GM18870 (cell line): ENCODE data around the gene FMNL1.

Experiments
- ATAC-seq: cut with Tn5 transposase; IDR thresholded peaks from one replicate; pipeline ENCODE4 v1.9.1; 2021; ENCODE audit warnings: moderate library complexity; ENCODE audit not compliant: unreplicated experiment

FMNL1 gene

DNA sequence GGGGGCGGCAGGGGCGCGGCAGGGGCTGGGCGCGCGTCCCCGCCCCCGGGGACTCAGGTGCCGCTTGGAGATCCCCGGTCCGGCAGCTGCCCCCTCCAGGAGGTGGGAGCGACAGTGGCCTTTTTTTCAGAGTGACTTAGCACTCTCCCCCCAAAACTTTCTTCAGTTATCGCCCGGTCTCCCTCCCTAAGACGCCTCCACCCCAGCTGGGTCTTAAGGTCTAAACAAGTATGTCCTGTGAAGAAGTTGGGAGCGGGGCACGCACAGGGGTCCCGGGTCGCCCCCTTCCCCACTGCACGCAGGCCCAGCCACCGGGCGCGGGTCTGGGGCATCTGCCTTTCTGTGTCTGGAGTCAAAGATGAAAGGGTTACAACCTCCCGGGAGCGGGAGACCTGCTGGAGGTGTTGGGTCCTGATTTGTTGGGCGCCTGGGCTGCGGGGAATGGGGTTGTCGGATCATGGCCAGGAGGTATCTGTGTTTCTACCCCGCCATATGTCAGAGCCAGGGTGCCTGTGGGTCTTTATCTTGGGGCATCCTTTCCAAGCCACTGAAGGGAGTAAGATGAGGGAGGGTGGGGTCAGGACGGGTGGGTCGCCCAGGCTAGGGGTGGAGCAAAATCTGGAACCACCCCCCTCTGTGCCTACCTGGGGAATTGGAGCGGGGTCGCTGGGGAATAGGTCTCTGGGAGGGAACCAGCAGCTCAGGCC lies 757 bp downstream of the FMNL1 start:
- no peak for ATAC-seq

DNA sequence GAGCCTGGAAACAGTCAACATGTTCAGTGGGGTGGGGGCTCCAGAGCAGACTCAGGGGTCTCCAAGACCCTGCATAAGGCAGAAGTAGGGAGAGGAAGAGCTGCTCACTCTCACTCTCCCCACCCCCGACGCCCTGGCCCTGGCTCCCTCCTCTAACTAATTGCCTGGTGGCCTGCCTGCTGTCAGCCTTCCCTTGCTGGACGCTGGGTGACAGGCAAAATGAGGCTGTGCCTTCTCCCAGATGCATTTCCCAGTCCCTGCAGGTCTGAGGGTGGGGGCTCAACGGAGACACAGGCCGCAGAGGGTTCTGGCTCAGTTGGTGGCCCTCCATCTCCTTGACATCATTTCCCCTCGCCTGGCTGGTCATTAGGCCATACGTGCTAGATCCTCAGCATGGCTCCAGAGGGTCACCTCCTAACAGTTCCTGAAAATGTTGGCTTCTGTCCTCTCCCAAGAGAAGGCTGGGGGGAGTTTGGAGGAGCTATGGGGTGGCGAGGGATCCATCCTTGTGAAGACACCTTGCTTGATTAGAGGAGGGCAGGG lies 1.4 kb downstream of the FMNL1 start:
- ATAC-seq: no peak

DNA sequence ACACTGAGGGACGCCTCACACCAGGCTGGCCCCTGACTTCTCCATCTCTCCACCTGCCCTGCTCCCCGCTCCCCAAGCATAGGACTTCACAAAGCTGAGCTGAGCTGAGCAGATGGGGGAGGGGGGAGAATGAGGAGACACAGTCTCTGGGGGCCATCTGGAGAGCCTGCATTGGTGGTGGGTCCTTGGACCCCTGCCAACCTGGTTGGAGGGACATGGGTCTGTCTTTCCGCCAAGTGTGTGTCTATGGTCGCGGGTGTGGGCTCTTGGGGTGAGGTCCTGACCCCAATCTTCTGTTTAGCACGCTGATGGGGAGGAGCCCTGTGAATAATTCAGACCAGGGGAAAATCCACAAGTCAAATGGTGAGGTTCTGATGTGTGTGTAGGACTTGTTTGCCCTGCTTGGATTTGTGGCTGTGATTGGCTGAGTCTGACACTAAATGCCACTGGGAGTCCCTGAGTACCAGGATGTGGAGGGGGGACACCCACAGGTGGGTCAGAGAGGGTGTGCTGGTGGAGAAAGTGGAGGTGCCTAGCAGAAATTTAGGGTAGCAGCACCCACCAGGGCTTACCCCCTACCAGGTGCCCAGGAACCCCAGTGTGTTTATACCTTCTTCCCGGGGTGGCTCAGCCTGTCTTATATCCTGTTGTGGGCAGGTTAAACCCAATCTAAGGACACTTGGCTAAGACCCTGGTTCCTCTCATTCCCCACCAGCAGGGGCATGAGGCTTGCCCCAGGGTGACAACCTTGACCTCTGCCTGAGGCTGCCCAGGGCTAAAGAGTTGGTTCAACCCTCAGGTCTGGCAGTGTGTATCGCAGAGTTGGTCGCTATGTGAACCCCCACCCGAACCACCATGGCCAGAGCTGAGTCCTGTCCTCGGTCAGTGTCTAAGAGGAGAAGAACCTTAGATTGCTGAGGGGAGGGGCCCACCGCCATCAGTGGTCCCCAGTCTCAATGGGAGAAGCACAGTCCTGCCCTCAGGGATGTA lies 2.1 kb downstream of the FMNL1 start:
- ATAC-seq: no peak

DNA sequence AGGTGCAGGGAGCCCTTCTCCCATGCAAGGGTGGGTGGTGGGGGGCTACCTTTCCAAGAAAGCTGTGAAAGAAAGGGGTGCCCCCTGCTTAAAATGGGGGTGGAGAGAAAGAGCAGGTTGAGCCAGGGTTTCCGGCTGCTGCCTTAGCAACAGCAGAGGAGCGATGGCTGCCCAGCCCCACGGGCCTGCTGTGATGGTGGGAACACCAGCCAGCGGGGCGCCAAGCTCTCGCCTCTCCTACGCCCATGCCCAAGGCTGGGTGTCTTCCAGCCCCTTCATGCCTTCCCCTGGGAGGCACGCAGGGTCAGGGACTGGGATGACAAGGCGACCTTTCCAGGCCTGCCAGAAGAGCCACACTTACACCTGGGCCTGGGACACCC lies 3.0 kb downstream of the FMNL1 start:
- ATAC-seq: no peak

DNA sequence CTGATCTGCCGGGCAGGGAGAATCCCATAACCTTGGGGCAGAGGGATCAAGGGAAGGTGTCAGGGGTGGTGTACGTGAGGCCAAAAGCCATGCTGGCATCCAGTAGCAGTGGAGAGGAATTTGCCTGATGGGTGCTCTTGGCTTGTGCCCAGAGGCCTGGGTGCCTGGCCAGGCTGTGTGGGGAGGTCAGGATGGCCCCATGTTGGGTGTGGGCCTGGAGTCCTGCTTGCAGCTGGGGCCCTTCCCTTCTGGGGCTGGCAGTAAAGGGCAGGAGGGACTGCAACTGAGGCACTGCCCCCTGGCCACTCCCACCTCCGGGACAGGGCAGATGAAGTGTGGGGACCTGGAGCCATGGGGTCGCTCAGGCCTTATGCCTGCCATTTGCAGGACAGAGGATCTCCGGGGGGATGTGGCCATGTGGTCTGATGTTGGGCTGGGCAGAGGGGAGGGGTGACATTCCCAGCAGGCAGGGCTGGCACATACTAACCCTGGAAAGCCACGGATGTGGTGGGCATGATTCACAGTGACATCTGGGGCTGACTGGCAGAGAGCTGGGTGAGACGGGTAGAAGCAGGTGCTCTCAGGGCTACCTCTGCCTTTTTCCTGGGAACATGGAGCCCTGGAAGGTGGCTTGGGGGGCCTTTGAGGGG lies 3.5 kb downstream of the FMNL1 start:
- no peak for ATAC-seq

DNA sequence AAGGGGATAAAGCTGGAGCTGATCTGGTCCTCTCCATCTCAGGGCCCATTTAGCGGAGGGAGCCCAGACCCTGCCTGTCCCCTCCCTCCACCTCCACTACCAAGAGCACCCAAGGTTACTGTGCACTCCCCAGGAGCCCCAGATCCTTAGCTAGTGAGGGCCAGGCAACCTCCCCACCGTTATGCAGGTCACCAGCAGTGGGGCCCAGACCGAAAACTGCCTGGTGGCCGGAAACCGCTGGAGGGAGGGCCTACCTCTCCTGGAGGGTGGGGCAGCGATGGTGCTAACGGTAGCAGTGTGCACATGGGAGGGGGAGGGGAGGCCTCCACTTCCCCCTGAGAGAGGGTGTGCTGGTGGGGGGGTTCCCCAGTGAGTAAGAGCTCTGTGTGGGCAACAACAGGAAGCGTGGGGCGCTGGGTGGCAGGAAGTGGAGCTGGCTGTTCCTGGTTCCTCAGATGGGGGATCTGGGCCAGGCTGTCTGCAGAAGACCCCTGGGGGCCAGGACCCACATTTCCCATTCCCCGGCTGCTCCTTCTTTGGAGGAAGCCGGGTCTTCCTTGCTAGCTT lies 4.4 kb downstream of the FMNL1 start:
- ATAC-seq: peak; percentile 35

DNA sequence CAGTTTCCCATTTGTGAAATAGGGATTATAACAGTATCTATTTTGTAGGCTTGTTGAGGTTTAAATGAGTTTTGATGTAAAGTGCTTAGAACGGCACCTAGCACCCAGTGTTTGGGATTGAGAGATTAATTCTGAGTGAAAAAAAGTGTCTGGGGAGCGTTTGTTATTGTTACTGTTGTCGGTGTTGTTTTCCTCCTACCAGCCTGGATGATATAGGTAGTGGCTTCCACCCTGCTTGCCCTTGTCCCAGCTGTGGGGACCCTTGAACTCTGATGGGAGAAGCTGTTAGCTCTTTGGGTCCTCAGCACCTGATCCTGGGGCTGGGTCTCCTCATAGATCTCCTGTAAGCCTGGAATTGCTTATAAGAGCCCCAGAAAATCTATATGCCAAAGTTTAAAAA lies 4.9 kb downstream of the FMNL1 start:
- no peak for ATAC-seq

DNA sequence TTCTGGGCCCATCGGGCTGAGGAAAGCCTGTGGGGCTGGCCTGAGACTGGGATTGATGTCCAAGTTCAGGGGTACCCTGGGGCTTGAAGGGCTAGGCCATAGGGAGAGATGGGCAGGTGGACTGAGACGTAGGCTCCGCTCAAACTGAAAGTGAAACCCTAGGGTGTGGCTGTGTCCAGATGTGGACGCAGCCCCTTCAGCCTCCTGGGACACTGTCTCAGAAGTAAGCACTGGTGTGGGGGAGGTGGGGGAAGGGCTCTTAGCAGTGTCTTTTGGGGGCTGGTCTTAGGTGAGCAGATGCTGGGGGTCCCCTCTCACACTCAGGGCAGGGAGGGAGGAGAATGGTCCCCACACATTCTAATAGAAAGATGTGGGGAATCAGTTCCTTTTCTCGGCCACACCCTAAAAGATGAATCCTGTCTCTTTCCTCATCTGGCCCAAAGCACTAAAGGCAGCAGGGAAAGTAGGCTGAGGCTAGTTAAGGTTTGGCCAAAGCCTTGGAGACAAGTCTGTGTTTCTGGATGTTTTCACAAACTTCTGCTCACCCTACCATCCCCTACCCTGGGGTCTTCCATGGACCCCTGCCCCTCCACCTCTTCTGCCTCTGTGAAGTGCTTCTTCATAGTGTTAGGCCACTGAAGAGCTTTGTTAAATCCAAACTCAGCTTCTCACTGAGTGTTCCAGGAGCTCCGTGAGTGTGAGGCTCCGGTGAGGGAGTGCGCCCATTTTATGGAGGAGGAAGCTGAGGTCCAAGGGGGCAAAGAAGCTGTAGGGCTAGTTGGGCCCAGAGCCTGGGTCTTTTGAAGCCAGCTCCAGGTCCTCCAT lies 5.6 kb downstream of the FMNL1 start:
- no peak for ATAC-seq

DNA sequence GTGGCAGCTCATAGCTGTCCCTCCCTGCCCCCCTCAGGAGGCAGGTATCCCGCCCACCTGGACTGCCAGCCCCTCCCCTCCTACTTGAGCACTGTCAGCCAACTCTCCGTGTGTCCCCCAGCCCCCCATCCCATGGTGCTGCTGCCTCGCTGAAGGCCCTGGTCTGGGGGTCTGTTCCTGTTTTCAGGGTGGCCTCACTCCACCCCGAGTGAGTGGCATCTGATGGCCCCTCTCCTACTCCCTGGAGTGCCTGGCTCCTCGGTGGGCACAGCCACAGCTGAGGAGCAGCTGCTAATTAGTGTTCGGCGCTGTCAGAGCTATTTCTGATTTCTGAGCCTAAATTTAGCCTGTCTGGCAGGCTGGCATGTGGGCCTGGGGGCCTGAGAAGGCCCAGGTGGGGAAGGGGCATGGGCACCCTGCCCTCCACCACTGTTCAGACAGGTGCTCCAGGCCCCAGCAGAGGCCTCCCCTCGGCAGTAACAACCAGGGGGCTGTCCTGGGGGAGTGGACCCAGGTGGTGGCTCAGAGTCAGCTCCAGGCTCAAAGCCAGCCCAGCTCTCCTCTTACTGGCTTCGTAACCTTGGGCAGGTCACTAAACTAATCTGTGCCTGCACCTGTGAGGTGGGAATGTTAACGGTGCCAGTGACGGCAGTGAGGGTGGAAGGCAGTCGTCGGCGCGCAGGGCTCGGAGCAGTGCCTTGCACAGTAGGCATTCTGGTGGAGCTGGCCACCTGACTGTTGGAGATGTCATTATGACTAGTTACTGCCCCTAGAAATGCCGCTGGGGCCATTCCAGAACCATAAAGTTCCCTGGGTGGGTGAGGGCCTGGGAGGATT lies 6.5 kb downstream of the FMNL1 start:
- no peak for ATAC-seq

DNA sequence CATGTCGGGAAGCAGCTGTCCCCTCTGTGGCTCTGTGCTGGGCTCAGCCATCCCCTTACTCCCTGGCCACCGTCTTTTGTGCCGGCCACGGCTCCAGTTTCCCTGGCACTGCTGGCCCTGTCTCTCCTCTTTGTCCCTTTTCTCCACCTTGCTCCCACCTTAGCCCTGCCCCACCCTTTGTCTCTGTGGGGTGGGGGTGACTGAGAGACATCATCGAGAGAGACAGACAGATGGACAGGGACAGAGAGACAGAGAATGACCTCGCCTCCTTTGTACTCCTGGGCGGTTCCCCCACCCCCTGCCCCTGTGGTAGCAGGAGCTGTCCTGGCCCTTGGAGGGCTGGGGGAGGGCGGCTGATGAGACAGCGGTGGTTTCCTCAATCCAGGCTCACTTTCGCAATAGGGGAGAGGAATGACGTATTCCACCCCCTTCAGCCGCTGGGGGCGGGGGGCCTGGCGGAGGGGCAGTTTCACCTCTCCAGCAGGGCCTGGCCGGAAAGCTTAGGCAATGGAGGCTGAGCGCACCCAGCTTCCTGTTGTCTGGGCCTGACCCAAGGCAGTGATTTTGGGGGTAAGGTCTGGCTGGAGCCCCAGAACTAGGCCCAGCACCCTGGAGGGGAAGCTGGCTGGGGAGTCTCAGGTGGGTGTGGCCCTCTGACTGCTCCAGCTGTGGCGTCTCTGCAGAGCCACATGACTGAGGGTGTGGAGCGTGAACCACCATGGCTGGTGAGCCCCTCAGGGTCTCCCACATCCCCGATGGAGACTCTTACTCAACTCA lies 7.3 kb downstream of the FMNL1 start:
- peak; percentile 36 for ATAC-seq

DNA sequence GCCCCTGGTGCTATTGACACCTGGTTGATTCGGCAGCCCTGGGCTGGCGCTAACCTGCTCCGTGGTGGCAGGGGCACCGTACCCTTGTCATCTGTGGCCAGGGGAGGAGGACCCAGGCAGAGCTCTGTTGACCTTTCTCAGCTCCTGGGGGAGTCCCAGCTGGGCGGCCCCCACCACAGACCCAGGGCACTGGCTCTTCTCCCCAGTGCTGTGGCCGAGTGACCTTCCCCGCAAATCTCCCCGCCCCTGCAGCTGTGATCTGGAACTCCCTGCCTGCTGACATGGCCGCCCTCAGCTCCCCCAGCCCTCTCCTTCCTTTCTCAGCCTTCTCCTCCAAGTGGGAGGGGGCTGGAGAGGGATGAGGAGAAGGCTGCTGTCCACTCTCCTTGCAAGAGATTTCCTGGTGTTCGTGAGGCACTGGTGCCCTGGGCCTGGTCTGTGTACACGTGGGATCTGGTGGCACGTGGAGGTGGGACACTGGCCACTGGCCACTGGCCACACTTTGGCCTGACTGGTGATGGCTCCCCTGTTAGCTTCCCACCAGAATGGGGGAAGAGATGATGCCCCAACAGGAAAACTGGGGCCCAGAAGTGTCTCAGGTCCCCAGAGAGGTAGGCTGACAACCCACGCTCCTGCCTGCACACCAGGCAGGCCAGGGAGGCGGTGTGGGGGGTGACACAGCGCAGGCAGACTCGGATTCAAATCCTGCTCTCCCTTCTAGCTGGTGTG lies 8.2 kb downstream of the FMNL1 start:
- ATAC-seq: no peak

DNA sequence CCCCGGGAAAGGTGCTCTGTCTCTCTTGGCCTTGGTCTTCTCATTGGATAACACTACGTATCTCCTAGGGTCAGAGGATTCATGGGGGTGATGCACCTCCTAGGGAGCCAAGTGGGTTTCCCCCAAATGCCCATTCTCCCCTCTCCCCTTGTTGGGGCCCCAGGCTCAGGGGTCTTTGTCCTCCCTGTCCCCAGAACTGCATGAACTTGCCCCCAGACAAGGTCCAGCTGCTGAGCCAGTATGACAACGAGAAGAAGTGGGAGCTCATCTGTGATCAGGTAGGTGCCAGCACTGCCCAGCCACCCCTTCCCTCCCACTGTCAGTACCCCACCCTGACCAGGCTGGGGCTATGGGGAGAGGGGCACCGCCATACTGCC lies 8.7 kb downstream of the FMNL1 start:
- no peak for ATAC-seq

DNA sequence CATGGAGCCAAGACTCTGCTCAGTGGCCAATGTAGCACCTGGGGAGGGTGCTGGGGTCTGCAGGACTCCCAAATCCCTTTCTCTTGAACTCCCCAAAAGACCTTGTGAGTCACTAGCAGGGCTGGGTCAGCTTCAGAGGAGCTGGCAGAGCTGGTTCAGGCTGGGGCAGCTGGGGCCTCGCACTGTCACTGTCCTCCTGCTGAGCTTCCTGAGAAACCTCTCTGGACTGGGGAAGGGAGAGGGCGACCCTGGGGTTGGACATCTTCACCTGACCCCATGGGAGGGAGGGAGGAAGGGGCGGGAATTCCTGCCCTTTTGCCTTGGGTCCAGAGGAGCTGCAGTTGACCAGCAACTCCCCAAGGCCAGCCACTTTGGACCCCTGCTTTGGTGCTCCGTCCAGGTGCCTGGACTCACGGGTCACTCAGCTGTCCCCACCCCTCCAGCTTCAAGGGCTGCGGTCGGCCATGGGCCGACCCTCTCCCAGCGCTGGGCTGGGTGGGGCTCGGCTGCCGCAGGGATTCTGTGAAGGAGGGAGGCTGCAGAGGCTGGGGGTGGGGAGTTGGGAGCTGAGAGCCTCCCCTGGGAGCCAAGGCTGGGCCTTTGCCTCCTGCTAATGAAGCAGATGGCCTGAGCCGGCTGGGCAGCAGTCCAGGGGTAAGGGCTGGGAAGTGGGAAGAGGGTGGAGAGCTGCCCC lies 9.2 kb downstream of the FMNL1 start:
- ATAC-seq: no peak

DNA sequence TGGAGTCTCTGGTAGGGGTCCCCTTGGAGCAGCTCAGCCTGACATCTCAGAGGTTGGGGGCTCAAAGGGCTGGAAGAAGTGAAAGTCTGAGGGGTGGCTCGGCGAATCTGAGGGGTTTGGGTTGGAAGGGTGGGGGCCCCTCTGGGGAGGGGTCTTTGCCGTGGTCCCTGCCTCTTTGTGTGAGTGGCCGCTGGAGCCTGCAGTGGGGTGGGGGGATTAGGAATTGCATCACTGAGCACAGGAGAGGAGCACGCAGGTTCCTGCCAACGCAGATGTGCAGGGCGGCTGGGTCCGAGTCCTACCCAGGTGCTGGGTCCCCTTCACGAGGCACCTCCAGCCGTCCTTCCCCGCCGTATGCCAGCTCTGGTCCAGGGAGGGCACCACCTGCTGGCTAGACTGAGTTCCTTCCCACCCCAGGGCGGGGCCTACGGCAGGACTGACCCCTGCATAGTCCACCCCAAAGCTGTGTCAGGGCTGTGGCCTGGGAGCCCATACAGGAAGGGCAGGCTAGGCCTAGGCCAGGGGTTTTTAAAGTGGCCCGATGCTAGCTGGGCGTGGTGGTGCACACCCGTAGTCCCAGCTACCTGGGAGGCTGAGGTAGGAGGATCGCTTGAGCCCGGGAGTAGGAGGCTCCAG lies 9.9 kb downstream of the FMNL1 start:
- no peak for ATAC-seq

DNA sequence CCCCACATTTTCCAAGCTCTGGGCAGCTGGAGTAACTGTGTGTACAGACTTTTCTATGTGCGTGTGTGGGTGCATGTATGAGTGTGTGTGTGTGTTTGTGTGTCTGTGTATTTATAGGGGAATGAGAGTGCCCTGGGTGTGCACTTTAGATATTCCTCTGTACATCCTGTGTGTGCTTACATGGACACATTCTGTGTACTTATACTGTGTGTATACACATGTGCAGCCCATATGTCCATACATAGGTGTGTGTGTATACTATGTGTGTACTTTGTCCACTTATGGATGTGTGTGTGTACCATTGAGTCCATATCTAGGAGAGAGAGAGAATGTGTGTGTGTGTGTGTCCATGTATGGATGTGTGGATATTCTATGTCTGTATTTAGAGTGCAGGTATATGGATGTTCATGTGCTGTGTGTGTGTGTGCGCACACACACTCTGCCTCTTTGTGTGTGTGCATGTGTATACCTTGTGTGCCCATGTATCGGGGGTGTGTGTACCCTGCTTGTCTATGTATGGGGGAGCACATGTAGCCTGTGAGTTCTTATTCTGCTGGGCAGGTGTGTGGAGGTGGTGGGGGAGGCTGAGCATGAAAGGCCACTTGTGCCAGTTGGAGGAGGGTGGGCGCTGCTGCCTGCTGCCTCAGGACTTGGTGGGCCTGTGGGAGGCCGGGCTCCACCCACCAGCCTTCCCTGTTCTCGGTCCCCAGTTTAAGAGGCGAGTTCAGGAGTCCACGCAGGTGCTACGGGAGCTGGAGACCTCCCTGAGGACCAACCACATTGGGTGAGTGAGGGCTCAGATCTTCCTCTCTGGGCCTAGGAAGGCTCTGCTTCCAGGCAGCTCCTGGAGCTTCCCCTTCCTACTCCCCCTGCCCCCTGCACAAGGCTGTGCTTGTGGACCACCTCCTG lies 11.1 kb downstream of the FMNL1 start:
- no peak for ATAC-seq

DNA sequence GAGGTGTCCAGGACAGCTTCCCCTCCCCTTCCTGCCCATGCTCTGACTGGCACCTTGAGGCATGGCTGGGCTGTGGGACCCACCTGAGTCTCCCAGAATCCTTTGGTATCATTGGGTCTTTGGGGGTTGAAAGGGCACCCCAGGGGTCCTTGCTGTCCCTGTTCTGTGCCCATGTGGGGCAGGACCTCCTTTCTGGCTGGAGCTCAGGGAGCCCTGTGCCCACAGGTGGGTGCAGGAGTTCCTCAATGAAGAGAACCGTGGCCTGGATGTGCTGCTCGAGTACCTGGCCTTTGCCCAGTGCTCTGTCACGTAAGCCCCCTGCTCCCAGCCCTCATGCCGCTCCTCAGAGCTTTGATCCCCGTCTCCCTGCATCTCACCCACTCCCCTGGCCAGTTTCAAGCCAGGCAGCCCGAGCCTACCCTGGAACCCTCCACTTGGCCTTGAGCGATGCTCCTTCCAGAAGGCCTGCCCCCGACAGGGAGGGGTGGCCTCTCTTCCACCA lies 11.8 kb downstream of the FMNL1 start:
- no peak for ATAC-seq
